Fibroblast of mammary gland (primary cell): ENCODE measurements around the gene IFIT1B.

ENCODE experiments used
- DNase-seq: peaks from one replicate; pipeline ENCODE4 v3.0.0-alpha.2; 2010; ENCODE audit warnings: low read depth
- H3K4me3 ChIP-seq: 2 replicates; pipeline ENCODE4 v1.5.1; 2011; ENCODE audit warnings: low read depth, mild to moderate bottlenecking, low read length, moderate library complexity; ENCODE audit not compliant: control insufficient read depth
- TF ChIP-seq, protein P1 (sequence below): conservative IDR thresholded peaks from 2 replicates; pipeline ENCODE4 v1.5.1; 2011; ENCODE audit warnings: low read depth, low read length, inconsistent platforms; ENCODE audit not compliant: control insufficient read depth, insufficient read depth

Gene IFIT1B

DNA sequence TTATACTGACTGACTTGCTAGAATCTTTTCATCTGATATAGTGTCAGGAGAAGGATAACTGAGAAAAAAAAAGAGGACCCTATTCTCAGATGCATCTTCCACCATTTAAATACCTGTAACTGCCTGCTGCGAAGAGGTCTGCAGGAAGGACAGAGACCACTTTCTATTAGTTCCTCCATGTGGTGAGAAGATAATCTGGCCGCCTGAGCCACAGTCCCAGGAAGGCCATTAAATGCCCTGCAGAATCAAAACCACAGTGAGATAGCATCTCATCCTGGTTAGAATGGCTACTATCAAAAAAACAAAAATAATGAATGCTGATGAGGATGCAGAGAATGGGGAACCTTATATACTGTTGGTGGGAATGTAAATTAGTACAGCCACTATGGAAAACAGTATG is 19.9 kb upstream of the IFIT1B start:
- H3K4me3 ChIP-seq, result no peak overlapping the region
- no peak for DNase-seq
- TF ChIP-seq, protein P1, sequence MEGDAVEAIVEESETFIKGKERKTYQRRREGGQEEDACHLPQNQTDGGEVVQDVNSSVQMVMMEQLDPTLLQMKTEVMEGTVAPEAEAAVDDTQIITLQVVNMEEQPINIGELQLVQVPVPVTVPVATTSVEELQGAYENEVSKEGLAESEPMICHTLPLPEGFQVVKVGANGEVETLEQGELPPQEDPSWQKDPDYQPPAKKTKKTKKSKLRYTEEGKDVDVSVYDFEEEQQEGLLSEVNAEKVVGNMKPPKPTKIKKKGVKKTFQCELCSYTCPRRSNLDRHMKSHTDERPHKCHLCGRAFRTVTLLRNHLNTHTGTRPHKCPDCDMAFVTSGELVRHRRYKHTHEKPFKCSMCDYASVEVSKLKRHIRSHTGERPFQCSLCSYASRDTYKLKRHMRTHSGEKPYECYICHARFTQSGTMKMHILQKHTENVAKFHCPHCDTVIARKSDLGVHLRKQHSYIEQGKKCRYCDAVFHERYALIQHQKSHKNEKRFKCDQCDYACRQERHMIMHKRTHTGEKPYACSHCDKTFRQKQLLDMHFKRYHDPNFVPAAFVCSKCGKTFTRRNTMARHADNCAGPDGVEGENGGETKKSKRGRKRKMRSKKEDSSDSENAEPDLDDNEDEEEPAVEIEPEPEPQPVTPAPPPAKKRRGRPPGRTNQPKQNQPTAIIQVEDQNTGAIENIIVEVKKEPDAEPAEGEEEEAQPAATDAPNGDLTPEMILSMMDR, result no peak

DNA sequence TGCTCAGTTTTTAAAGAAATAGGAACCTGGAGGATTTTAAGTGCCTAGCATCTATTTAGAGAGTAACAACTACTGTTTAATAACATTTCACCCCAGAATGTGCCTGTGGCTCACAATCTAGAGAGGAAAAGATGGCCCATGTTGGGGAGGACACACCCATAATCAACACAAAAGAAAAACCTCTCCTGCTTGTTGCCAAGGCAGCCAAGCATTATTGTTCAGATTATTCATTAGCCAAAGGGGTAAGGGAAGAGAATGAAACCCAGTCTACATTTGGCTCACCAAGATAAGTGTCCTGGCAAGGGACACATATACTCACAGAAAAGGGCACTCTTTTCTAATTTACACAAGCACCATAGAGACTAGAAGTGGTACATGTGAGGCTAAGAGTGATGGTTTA is 17.7 kb upstream of the IFIT1B start:
- H3K4me3 ChIP-seq, result no peak overlapping the region
- TF ChIP-seq, protein P1, result no peak
- no peak for DNase-seq

DNA sequence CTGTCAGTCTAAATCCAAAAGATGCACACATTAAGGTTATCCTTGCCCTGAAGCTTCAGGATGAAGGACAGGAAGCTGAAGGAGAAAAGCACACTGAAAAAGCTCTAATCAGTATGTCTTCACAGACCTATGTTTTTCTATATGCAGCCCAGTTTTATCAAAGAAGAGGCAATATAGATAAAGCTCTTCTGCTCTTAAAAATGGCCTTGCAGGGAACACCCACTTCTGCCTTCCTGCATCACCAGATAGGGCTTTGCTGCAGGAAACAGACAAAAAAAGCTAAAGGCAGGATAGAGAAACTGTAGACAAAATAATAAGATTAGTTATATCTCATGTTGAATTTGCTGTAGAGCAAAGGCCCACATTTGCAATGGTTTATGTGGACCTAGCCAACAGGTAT is 14.9 kb upstream of the IFIT1B start:
- TF ChIP-seq, protein P1, result no peak
- DNase-seq, result no peak
- H3K4me3 ChIP-seq, result no peak overlapping the region

DNA sequence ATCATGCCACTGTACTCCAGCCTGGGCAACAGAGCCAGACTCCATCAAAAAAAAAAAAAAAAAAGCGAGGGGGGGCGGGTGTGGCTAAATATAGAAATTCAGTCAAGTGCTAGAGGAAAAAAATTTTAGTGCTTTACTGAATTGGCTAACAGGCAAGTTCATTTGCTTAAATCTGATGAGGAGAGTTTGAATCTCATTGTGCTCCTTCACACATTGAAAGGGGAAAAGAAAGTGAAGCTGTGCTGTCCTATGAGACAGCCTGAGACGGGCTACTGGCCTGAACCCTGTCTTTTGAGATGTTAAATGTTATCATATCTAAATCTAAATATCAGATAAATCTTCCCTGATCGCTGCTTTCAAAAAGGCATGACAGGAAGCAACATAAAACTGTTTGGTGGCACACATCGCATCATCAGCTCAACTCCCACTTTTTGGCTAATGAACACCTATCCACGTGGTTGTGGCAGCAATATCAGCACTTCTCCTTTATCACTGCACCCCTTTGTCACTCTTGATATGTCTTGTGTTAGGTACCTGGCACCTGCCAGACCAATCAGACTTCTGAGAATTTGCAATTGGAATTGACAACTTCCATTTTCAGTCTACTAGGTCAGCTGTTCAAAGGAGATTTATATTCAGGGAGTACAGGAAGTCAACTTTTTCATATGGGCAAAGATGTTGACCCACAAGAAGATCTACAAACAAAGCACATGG is 14.0 kb upstream of the IFIT1B start:
- DNase-seq, result no peak
- TF ChIP-seq, protein P1, result no peak
- H3K4me3 ChIP-seq, result no peak overlapping the region

DNA sequence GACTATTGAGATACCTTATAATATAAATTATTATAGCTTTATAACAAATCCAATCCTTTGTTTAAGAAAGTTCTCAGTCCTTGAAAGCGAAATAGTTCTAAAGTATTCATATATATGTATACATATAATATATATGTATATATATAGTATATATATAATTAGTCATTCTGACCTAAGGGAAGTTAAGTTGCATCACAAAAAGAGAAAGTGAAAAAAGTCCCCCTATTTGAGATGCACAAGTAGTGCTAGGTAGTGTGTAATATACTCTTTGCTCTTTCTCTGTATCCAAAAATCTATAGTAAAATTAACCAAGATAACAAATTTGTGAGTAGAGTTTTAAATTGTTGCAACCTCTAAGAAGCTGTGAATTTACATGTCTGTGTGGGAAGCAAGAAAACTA is 13.3 kb upstream of the IFIT1B start:
- no peak for DNase-seq
- TF ChIP-seq, protein P1, result no peak
- H3K4me3 ChIP-seq, result no peak overlapping the region

DNA sequence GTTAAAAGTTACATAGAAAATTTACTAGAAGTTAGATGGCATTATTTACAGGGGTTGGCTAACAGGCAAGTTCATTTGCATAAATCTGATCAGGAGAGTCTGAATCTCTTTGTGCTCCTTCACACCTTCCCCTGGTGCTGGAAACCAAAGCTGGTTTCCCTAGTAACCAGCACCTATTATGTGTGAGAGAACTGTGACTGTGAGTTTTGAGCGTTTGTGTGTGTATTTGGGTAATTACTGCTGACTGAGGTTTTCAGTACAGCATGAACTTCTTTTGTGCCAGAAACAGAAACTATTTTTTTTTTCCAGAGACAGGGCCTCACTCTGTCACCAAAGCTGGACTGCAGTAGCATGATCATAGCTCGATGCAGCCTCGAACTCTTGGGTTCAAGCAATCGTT is 10.3 kb upstream of the IFIT1B start:
- TF ChIP-seq, protein P1, result no peak
- no peak overlapping the region for H3K4me3 ChIP-seq
- no peak for DNase-seq

DNA sequence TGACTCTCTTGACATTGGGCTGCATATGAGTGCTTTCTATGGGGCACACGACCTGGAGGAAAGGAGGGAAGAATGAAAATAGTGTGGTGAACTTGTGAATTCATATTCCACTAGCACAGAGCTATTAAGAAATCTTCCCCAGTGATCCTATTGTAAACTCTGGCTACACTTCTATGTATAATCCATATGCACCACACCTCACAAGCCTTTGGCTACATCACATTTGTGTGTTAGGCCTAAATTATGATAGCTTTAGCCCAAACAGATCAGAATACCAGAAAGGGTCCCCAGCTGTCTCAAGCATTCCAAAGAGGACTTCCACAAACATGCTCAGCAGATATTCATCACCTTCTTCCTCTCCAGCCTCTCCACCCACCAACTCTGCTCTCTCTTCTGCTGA is 9.7 kb upstream of the IFIT1B start:
- H3K4me3 ChIP-seq, result no peak overlapping the region
- TF ChIP-seq, protein P1, result no peak
- no peak for DNase-seq
